Activated CD8-positive, alpha-beta memory T cell treated with anti-CD3 and anti-CD28 coated beads for 1 hour (primary cell): ENCODE data around the gene EARS2.
A peak's percentile ranks its signal among the peaks of the same experiment; 100 is the strongest.
"Not testable (repeated sequence)": the region's sequence is repeated elsewhere in the genome, so short reads cannot be mapped to it uniquely, and the experiment has no call there.

Experiments
- DNase-seq, 2 donors: peaks; one replicate each; pipeline ENCODE4 v3.0.0-alpha.2; 2020; ENCODE audit warnings: low read depth in 1 of 2; ENCODE audit errors: extremely low read depth in 1 of 2

The EARS2 gene

DNA sequence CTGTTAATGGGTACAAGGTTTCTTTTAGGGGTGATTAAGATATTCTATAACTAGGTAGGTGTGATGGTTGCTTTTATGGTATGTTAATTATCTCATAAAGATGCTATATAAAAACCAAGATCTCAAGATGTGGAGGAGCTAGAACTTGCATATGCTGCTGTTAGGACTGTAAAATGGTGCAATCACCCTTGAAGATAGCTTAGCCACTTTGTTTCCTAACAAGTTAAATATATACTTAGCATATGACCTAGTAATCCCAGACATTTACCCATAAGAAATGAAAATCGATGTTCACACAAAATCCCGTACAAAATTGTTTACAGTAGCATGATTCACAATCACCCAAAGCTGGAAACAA lies 71.9 kb downstream of the EARS2 start:
- no peak for DNase-seq

DNA sequence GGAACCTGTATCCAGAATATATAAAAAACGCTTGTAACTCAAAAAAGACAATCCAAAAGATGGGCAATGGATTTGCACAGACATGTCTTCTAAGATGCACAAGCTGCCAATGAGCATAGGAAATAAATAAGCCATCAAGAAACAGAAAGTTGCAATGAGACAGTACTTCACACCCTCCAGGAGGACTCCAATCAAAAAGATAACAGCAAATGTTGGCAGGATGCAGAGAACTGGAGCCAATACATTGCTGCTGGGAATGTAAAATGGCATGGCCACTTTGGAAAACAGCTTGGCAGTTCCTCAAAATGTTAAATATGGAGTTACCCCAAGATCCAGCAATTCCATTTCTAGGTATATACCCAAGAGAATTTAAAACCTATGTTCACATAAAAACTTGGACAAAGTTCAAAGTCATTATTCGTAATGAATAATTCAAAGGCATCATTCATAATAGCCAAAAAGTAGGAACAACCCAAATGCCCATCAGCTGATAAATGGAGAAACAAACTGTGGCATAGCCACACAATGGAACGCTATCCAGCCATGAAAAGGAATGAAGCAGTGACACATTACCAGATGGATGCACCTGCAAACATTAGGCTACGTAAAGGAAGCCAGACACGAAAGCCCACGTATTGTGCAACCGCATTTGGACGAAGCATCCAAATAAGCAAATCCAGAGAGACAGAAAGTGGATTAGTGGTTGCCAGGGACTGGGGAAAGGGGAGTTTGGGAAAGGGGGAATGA lies 72.5 kb downstream of the EARS2 start:
- no peak for DNase-seq

DNA sequence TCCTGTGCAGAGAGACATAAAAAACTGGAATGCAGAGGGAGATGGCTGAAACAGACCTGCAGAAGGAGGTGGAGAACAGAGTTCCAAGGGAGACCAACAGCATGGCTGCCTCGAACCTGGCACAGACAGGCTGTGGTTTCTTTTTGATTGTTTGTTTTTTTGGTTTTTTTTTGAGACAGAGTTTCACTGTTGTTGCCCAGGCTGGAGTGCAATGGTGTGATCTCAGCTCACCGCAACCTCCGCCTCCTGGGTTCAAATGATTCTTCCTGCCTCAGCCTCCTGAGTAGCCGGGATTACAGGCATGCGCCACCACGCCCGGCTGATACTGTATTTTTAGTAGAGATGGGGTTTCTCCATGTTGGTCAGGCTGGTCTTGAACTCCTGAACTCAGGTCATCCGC lies 73.7 kb downstream of the EARS2 start:
- not testable (repeated sequence) for DNase-seq

DNA sequence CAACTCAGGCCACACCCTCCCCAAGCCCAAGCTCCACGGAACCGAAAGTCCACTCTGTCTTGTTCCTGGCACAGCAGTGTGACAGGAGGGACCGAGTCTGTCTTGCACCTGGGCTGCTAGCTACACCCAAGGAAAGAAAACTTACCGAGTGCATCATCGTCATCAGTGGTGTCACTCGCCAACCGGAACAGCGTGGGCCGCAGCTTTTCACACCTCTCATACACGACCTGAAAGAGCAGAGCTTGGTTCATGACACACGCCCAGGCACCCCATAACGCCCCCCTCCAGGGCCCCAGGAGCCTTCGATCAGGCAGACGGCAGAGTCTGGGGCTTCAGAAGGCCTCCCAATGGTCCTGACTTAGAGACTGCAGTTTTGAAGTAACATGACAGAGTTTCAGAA lies 74.4 kb downstream of the EARS2 start:
- peak in 1 of 2 donors; percentile 38 for DNase-seq

DNA sequence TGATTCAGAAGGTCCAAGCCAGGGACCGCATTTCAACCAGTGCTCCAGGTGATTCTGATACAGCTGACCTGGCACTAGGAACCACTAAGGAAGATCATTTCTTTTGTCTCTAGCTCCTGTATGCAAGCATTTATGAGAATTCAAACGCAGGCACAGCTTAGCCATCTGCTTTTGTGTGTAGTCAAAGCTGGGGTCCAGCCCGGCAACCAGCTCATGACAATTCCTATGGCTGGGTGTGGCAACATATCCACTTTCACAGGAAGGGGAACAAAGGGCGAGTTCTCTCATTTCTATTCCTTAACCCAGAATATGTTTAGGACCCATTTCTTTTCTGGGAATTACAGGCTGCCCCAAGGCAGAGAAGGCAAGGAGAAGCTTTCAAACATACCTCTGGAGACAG lies 76.9 kb downstream of the EARS2 start:
- DNase-seq, result no peak

DNA sequence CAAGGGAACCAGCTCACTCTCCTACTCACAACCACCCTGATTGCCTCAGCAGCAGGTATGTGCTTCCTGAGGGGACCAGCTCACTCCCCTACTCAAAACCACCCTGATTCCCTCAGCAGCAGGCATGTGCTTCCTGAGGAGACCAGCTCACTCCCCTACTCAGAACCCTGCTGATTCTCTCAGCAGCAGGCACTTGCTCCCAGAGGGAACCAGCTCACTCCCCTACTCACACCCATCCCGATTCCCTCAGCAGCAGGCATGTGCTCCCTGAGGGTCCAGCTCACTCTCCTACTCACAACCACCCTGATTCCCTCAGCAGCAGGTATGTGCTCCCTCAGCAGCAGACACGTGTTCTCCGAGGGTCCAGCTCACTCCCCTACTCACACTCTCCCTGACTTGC lies 78.0 kb downstream of the EARS2 start:
- no peak for DNase-seq

DNA sequence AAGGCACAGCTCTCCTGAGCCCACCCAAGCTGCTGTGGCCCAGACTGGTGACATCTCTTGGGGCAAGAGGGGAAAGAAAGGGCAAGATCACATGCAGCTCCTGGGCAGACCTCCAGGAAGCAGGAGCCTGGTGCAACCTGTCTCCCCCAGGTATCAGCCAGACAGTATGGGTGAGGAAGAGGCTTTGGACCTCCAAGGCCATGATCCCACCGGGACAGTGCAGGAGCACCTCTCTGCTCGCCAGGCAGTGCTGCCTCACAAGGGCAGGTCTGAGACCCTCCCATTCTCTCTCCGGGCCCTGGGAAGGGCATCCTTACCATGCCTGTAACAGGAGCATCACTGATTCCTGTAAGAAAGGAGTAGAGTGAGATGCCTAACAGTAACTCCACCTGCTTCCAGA lies 78.6 kb downstream of the EARS2 start:
- DNase-seq, result no peak

DNA sequence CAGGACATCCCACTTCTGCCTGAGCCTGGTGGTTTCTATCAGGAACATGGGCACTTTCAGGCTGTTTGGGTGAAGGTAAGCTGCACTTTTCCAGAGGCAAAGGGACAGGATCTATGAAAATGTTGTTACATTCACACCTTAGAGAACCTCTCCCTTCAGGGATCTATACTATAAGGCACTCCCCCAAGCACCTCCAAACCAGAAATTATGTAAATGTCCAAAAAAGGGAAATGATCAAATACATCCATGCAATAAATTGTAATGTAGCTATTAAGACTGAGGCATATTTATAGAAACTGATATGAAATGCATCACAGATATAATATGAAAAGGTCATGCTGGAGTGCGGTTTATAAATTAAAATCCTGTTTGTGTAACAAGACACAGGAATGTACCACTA lies 80.9 kb downstream of the EARS2 start:
- no peak for DNase-seq
